Neutrophil (primary cell): ENCODE measurements around the gene IDH3G.
"Not testable (repeated sequence)": the region's sequence is repeated elsewhere in the genome, so short reads cannot be mapped to it uniquely, and the experiment has no call there.

Experiments used
- H3K27ac ChIP-seq: fragments of 200-600 bp; sonication (generic); 2 replicates; pipeline ENCODE4 v1.5.1; 2016; ENCODE audit warnings: mild to moderate bottlenecking, moderate library complexity
- H3K27me3 ChIP-seq: fragments of 200-600 bp; sonication (generic); 2 replicates; pipeline ENCODE4 v1.6.0; 2016; ENCODE audit warnings: mild to moderate bottlenecking
- H3K36me3 ChIP-seq: fragments of 200-600 bp; sonication (generic); 2 replicates; pipeline ENCODE4 v1.5.1; 2017
- H3K4me1 ChIP-seq, 2 experiments: fragments of 200-600 bp in 1 of 2; sonication (generic) in 1 of 2; 1 replicate in 1 of 2; 2 replicates in 1 of 2; pipeline versions ENCODE4 v1.5.1 to v1.6.1; 2013 to 2016; ENCODE audit warnings: low read depth in 1 of 2, low read length in 1 of 2, mild to moderate bottlenecking in 1 of 2, moderate library complexity in 1 of 2; ENCODE audit not compliant: control insufficient read depth in 1 of 2, insufficient read depth in 1 of 2
- H3K4me3 ChIP-seq, 2 experiments: fragments of 200-600 bp in 1 of 2; sonication (generic) in 1 of 2; 1 replicate in 1 of 2; 2 replicates in 1 of 2; pipeline ENCODE4 v1.5.1; 2013 to 2016; ENCODE audit warnings: low read depth in 1 of 2, low read length in 1 of 2, mild to moderate bottlenecking in 1 of 2, moderate library complexity in 1 of 2
- H3K9me3 ChIP-seq: fragments of 200-600 bp; sonication (generic); 2 replicates; pipeline ENCODE4 v1.5.1; 2016
- CTCF ChIP-seq: fragments of 200-600 bp; sonication (generic); IDR thresholded peaks from 2 replicates; pipeline ENCODE4 v1.5.1; 2016; ENCODE audit warnings: antibody characterized with exemption

IDH3G gene

DNA sequence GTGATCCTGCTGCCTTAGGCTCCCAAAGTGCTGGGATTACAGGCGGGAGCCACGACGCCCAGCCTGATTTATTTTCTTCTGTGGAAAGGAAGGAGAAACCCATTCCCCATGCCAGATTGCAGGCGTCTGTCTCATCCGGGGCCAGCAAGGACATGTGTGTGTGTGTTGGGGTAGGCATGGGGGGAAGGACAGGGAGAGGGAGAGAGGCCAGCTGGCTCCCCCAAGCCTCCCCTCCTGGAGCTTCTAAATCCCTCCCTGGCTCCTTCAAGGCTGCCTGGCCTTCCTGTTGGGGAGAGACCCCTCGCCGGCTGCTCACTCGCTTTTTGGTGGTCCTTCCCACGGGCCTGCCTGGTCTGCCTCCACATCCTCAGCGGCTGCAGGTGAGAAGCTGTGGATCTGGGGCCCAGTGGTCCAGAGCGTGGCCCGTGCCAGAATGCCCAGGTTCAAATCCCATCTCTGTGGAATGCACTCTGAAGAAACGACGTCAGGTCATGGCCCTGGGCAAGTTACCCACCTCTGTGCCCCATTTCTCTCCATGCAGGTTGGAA is 31.5 kb downstream of the IDH3G start:
- H3K9me3 ChIP-seq, result no peaks in the 10 kb centered on the region
- H3K36me3 ChIP-seq, result no peaks in the 10 kb centered on the region
- H3K4me3 ChIP-seq, result no peak overlapping the region
- H3K27me3 ChIP-seq, result peaks cover 25% of the 10 kb centered on the region
- H3K27ac ChIP-seq, result no peak overlapping the region
- H3K4me1 ChIP-seq, result no peaks in the 10 kb centered on the region
- no peak for TF ChIP-seq CTCF

GRCh38 chrX:153761863-153762262 is 32.3 kb downstream of the IDH3G start:
- no peak overlapping the region for H3K27ac ChIP-seq
- no peaks in the 10 kb centered on the region for H3K36me3 ChIP-seq
- H3K4me3 ChIP-seq, result no peak overlapping the region
- no peak for TF ChIP-seq CTCF
- peaks cover 24% of the 10 kb centered on the region for H3K27me3 ChIP-seq
- H3K4me1 ChIP-seq, result no peaks in the 10 kb centered on the region
- H3K9me3 ChIP-seq, result no peaks in the 10 kb centered on the region

DNA sequence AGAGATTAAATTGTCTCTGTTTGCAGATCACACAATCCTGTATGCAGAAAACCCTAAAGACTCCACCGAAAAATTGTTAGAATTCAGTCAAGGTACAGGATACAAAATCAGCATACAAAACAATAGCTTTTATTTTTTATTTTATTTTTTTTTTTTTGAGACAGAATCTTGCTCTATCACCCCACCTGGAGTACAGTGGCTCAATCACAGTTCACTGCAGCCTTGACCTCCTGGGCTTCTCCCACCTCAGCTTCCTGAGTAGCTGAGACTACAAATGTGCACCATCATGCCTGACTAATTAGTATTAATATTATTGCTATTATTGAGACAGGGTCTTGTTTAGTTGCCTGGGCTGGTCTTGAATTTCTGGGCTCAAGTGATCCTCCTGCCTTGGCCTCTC is 39.0 kb downstream of the IDH3G start:
- H3K36me3 ChIP-seq, result no peaks in the 10 kb centered on the region
- no peaks in the 10 kb centered on the region for H3K27me3 ChIP-seq
- H3K4me3 ChIP-seq, result no peak overlapping the region
- no peaks in the 10 kb centered on the region for H3K9me3 ChIP-seq
- no peaks in the 10 kb centered on the region for H3K4me1 ChIP-seq
- no peak for TF ChIP-seq CTCF
- H3K27ac ChIP-seq, result no peak overlapping the region

- Histone ChIP-seq H3K4me3 (no peak overlapping the region), H3K27me3 (peaks cover 10% of the 10 kb centered on the region), H3K9me3 (no peaks in the 10 kb centered on the region), H3K27ac (no peak overlapping the region), H3K4me1 (no peaks in the 10 kb centered on the region), H3K36me3 (no peaks in the 10 kb centered on the region)
- TF ChIP-seq CTCF, result no peak
Measured at GRCh38 chrX:153750127-153750774, 43.9 kb downstream of the IDH3G start.

DNA sequence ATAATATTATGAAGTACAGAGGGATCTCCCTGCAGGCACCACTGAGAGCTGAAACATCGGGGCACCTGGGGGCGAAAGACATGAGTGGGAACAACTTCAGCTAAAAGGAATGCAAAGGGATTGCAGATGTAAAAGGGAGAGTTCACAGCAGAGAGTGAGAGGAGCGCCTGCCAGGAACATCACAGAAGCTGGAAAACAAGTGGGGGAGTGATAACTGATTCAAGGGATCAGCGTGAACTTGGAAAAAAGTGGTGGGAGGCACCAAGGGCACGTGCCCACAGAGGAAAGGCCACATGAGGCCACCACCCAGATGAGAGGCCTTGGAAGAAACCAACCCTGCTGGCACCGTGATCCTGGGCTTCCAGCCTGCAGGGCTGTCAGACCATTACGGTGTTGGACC is 45.2 kb downstream of the IDH3G start:
- H3K27me3 ChIP-seq, result peaks cover 22% of the 10 kb centered on the region
- not testable (repeated sequence) for H3K9me3 ChIP-seq, H3K27ac ChIP-seq, H3K36me3 ChIP-seq, H3K4me1 ChIP-seq, H3K4me3 ChIP-seq

DNA sequence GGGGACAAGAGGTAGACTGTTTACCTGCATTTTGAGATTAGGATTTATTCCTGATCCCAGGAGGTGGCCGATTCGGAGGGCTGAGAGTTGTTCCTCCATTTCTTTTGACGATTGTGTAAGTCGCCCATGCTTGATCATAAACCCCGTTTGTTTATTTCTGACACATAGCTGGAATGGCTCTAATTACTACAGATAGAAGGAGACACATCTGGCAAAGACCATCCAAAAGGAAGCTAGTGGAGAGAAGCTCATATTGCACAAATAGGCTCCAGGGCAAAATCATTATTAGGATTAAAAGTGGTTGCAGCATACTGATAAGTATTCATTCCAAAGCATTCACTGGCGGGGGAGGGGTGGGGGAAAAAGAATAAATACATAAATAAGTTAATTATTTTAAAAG is 47.2 kb downstream of the IDH3G start:
- peaks cover 18% of the 10 kb centered on the region for H3K36me3 ChIP-seq
- H3K27me3 ChIP-seq, result peaks cover 24% of the 10 kb centered on the region
- H3K4me3 ChIP-seq, H3K27ac ChIP-seq, H3K9me3 ChIP-seq, H3K4me1 ChIP-seq: not testable (repeated sequence)
